ENCODE data around the gene CXCL12.

Gene CXCL12

GRCh38 chr10:44416936-44417335 is 32.0 kb upstream of the CXCL12 start:
- TF ChIP-seq, protein P1, sequence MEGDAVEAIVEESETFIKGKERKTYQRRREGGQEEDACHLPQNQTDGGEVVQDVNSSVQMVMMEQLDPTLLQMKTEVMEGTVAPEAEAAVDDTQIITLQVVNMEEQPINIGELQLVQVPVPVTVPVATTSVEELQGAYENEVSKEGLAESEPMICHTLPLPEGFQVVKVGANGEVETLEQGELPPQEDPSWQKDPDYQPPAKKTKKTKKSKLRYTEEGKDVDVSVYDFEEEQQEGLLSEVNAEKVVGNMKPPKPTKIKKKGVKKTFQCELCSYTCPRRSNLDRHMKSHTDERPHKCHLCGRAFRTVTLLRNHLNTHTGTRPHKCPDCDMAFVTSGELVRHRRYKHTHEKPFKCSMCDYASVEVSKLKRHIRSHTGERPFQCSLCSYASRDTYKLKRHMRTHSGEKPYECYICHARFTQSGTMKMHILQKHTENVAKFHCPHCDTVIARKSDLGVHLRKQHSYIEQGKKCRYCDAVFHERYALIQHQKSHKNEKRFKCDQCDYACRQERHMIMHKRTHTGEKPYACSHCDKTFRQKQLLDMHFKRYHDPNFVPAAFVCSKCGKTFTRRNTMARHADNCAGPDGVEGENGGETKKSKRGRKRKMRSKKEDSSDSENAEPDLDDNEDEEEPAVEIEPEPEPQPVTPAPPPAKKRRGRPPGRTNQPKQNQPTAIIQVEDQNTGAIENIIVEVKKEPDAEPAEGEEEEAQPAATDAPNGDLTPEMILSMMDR (conservative IDR thresholded peaks at IDR 0.05; ENCODE audit: low read depth, low read length) = no peak
- Histone ChIP-seq H3K27ac (no peak overlapping the region), H3K4me1 (ENCODE audit: low read depth, poor library complexity, severe bottlenecking) (no peaks in the 10 kb centered on the region), H3K9ac (no peak overlapping the region), H3K27me3 (ENCODE audit: insufficient read depth, low read depth) (no peaks in the 10 kb centered on the region), H2AFZ (ENCODE audit: low read depth) (no peak overlapping the region), H3K4me2 (no peak overlapping the region), H4K20me1 (ENCODE audit: insufficient read depth) (no peaks in the 10 kb centered on the region), H3K36me3 (ENCODE audit: insufficient read depth) (no peaks in the 10 kb centered on the region), H3K79me2 (ENCODE audit: insufficient read depth, low read depth) (no peaks in the 10 kb centered on the region), H3K4me3 (IDR thresholded peaks at IDR 0.05; ENCODE audit: insufficient read depth, low read depth, low read length) (no peak overlapping the region)

- Histone ChIP-seq H3K36me3 (ENCODE audit: insufficient read depth) (no peaks in the 10 kb centered on the region), H3K27me3 (ENCODE audit: insufficient read depth, low read depth) (no peaks in the 10 kb centered on the region), H3K79me2 (ENCODE audit: insufficient read depth, low read depth) (no peaks in the 10 kb centered on the region), H3K4me1 (ENCODE audit: low read depth, poor library complexity, severe bottlenecking) (no peaks in the 10 kb centered on the region), H2AFZ (ENCODE audit: low read depth) (no peak overlapping the region), H3K27ac (no peak overlapping the region), H3K4me2 (no peak overlapping the region), H4K20me1 (ENCODE audit: insufficient read depth) (no peaks in the 10 kb centered on the region), H3K9ac (no peak overlapping the region), H3K4me3 (IDR thresholded peaks at IDR 0.05; ENCODE audit: insufficient read depth, low read depth, low read length) (no peak overlapping the region)
- TF ChIP-seq, protein P1 (conservative IDR thresholded peaks at IDR 0.05; ENCODE audit: low read depth, low read length) = no peak
Observed at GRCh38 chr10:44416021-44416771, 31.3 kb upstream of the CXCL12 start.

DNA sequence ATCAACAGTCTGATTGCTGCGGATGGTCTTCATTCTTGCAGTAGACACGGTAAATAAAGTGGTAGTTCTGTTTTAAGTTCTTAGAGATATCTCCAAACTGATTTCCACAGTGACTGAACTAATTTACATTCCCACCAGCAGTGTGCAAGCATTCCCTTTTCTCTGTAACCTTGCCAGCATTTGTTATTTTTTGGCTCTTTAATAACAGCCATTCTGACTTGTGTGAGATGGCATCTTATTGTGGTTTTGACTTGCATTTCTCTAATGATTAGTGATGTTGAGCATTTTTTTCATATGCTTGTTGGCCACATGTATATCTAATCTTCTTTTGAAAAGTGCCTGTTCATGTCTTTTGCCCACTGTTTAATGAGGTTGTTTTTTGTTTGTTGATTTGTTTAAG is 30.2 kb upstream of the CXCL12 start:
- Histone ChIP-seq H3K4me3 (IDR thresholded peaks at IDR 0.05; ENCODE audit: insufficient read depth, low read depth, low read length) (no peak overlapping the region), H4K20me1 (ENCODE audit: insufficient read depth) (no peaks in the 10 kb centered on the region), H3K4me2 (no peak overlapping the region), H2AFZ (ENCODE audit: low read depth) (no peak overlapping the region), H3K36me3 (ENCODE audit: insufficient read depth) (no peaks in the 10 kb centered on the region), H3K27ac (no peak overlapping the region), H3K4me1 (ENCODE audit: low read depth, poor library complexity, severe bottlenecking) (no peaks in the 10 kb centered on the region), H3K27me3 (ENCODE audit: insufficient read depth, low read depth) (no peaks in the 10 kb centered on the region), H3K79me2 (ENCODE audit: insufficient read depth, low read depth) (no peaks in the 10 kb centered on the region), H3K9ac (no peak overlapping the region)
- TF ChIP-seq, protein P1 (conservative IDR thresholded peaks at IDR 0.05; ENCODE audit: low read depth, low read length) = no peak

DNA sequence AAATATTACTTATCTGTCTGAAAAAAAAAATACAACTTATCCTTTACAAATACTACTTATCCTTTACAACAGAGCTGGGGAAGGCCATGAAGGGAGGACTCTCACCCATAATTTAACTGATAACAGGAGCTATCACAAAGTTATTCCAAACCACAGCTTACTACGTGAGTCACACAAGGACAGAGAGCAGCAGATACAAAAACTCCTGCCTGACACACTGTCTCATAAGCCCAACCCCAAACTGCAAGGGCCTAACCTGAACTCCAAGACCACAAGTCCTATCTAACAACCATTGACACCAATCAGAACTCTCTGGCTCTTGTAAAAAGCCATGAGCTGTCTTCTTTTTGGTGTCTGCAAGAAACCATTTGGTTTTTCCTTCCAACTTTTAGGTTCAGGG is 28.5 kb upstream of the CXCL12 start:
- no peak overlapping the region for H3K9ac ChIP-seq
- no peaks in the 10 kb centered on the region for H3K4me1 ChIP-seq (ENCODE audit: low read depth, poor library complexity, severe bottlenecking)
- no peak overlapping the region for H3K4me3 ChIP-seq (IDR thresholded peaks at IDR 0.05; ENCODE audit: insufficient read depth, low read depth, low read length)
- no peaks in the 10 kb centered on the region for H3K36me3 ChIP-seq (ENCODE audit: insufficient read depth)
- no peak overlapping the region for H3K27ac ChIP-seq
- H3K27me3 ChIP-seq (ENCODE audit: insufficient read depth, low read depth) = no peaks in the 10 kb centered on the region
- H3K4me2 ChIP-seq = no peak overlapping the region
- H4K20me1 ChIP-seq (ENCODE audit: insufficient read depth) = no peaks in the 10 kb centered on the region
- no peaks in the 10 kb centered on the region for H3K79me2 ChIP-seq (ENCODE audit: insufficient read depth, low read depth)
- TF ChIP-seq, protein P1 (conservative IDR thresholded peaks at IDR 0.05; ENCODE audit: low read depth, low read length) = no peak
- H2AFZ ChIP-seq (ENCODE audit: low read depth) = no peak overlapping the region

Measured in KMS-11 (cell line).